Stomach (tissue), 4 donors: Measurements from ENCODE around the gene DMXL1.
"Not testable (repeated sequence)": the region's sequence is repeated elsewhere in the genome, so short reads cannot be mapped to it uniquely, and the experiment has no call there.

Source experiments
- CTCF ChIP-seq, 7 experiments: fragments of 450-650 bp in 4 of 7; fragments of 200-600 bp in 3 of 7; sonication (generic) in 3 of 7; IDR thresholded peaks; one replicate each; pipeline ENCODE4 v1.5.1; 2016 to 2019; ENCODE audit warnings: antibody characterized with exemption in 7 of 7, control low read depth in 2 of 7, mild to moderate bottlenecking in 1 of 7
- POLR2A ChIP-seq, 4 donors: fragments of 450-650 bp; IDR thresholded peaks; one replicate each; pipeline ENCODE4 v1.6.1; 2016; ENCODE audit warnings: antibody characterized with exemption in 4 of 4, control low read depth in 2 of 4, mild to moderate bottlenecking in 1 of 4, moderate library complexity in 1 of 4

- not testable (repeated sequence) for TF ChIP-seq CTCF, POLR2A (IDR thresholded peaks at IDR 0.05)
Observed at GRCh38 chr5:119185512-119185911, 114.6 kb downstream of the DMXL1 start.
